Measurements from ENCODE around the gene PA2G4. TPM values are rescaled to one million over a fixed set of nuclear protein-coding genes. Genes with fewer than 3 reads are reported as not detected.

The PA2G4 gene
- total and polyA plus RNA-seq, 10 of the 15 experiments (the other 5 are each of a cell fraction or from before 2014, with no cell fraction given), result 148 to 514 (median 406) TPM

GRCh38 chr12:56119361-56119796, 15.0 kb downstream of the PA2G4 start (continued):
- TF ChIP-seq USF2 (IDR thresholded peaks at IDR 0.05; ENCODE audit: borderline replicate concordance, low read depth, low read length) (no peak; the same call in none of the 2 replicates), RFX5 (IDR thresholded peaks at IDR 0.05; ENCODE audit: low read depth, low read length) (no peak), GABPA (IDR thresholded peaks at IDR 0.05; ENCODE audit: low read depth) (no peak), BCLAF1 (IDR thresholded peaks at IDR 0.05) (no peak), NFXL1 (IDR thresholded peaks at IDR 0.05; ENCODE audit: borderline replicate concordance) (no peak), IKZF1 (conservative IDR thresholded peaks at IDR 0.05) (peak; percentile 55), HDAC2 (IDR thresholded peaks at IDR 0.05) (no peak), IKZF2 (IDR thresholded peaks at IDR 0.05) (peak; percentile 7 to 52; a peak in 3 of 4 replicates), SPI1 (IDR thresholded peaks at IDR 0.05; ENCODE audit: borderline replicate concordance, insufficient read depth, low read depth, low read length) (no peak), MTA3 (IDR thresholded peaks at IDR 0.05; ENCODE audit: borderline replicate concordance, low read length) (no peak), ZNF622 (IDR thresholded peaks at IDR 0.05) (no peak), ATF7 (IDR thresholded peaks at IDR 0.05; ENCODE audit: low read depth) (no peak), STAT3 (IDR thresholded peaks at IDR 0.05; ENCODE audit: low read depth, low read length) (no peak), SKIL (IDR thresholded peaks at IDR 0.05; ENCODE audit: low read depth, poor library complexity, severe bottlenecking) (peak; percentile 13), LARP7 (IDR thresholded peaks at IDR 0.05) (no peak), SREBF2 (IDR thresholded peaks at IDR 0.05; ENCODE audit: low read length) (no peak), TBL1XR1 (IDR thresholded peaks at IDR 0.05; ENCODE audit: low read depth, low read length) (no peak), PBX3 (IDR thresholded peaks at IDR 0.05; ENCODE audit: insufficient replicate concordance, low read depth, low read length) (no peak), E4F1 (IDR thresholded peaks at IDR 0.05; ENCODE audit: borderline replicate concordance, partially characterized antibody) (no peak), JUNB (IDR thresholded peaks at IDR 0.05) (no peak), CBX3 (IDR thresholded peaks at IDR 0.05; ENCODE audit: borderline replicate concordance, low read depth) (no peak), IRF3 (IDR thresholded peaks at IDR 0.05) (no peak)
